Motor neuron (in vitro differentiated cells): ENCODE data around the gene DLG1. TPM values are rescaled to one million over a fixed set of nuclear protein-coding genes. Genes with fewer than 3 reads are reported as not detected.
"Not testable (repeated sequence)": the region's sequence is repeated elsewhere in the genome, so short reads cannot be mapped to it uniquely, and the experiment has no call there.

Source experiments
- ATAC-seq, 8 experiments: fragments of 200-7000 bp; cut with Tn5 transposase; replicated peaks in 6 of 8; 2 replicates each; pipeline ENCODE4 v1.8.0; 2021; ENCODE audit warnings: mild to moderate bottlenecking in 8 of 8, moderate library complexity in 8 of 8
- H3K27ac ChIP-seq, 2 donors: fragments of 250-450 bp; sonication (Bioruptor Pico); 2 replicates each; pipeline ENCODE4 v1.9.0; 2021; ENCODE audit warnings: antibody characterized with exemption in 2 of 2, mild to moderate bottlenecking in 2 of 2, moderate library complexity in 1 of 2
- H3K4me1 ChIP-seq, 2 donors: fragments of 250-450 bp; sonication (Bioruptor Pico); replicated peaks in 1 of 2; 2 replicates each; pipeline ENCODE4 v1.6.1; 2021; ENCODE audit warnings: antibody characterized with exemption in 2 of 2, mild to moderate bottlenecking in 2 of 2, moderate library complexity in 1 of 2
- H3K4me3 ChIP-seq, 5 donors: fragments of 250-450 bp; sonication (Bioruptor Pico); 2 replicates each; pipeline ENCODE4 v1.9.0; 2021; ENCODE audit warnings: antibody characterized with exemption in 5 of 5, mild to moderate bottlenecking in 5 of 5, moderate library complexity in 4 of 5
- WGBS, 10 experiments: fragments of 450-650 bp; shearing (Covaris generic); methylation state at CpG; one replicate each; pipeline ENCODE4 v1.0.0; 2022; 5-methylcytosine and 5-hydroxymethylcytosine counted together
- in situ Hi-C, 9 experiments: fragments of 400-800 bp; cut with MboI; loops; one replicate each; pipeline ENCODE4 v1.15.0; 2021; ENCODE audit warnings: low sequenced_read_pairs in 9 of 9, low pct_unique_long_range_greater_than_20kb in 2 of 9; ENCODE audit not compliant: unreplicated experiment in 9 of 9
- total RNA-seq, 8 experiments: library from RNA; unstranded; fragments of 300-600 nt; gene quantifications; 2 replicates each; pipeline versions ENCODE4 v1.2.3 to v1.2.4, GENCODE V29; 2022

DLG1 gene
- total RNA-seq, 8 experiments from 2014 or later = 20.3 to 109 (median 47.7) TPM

DNA sequence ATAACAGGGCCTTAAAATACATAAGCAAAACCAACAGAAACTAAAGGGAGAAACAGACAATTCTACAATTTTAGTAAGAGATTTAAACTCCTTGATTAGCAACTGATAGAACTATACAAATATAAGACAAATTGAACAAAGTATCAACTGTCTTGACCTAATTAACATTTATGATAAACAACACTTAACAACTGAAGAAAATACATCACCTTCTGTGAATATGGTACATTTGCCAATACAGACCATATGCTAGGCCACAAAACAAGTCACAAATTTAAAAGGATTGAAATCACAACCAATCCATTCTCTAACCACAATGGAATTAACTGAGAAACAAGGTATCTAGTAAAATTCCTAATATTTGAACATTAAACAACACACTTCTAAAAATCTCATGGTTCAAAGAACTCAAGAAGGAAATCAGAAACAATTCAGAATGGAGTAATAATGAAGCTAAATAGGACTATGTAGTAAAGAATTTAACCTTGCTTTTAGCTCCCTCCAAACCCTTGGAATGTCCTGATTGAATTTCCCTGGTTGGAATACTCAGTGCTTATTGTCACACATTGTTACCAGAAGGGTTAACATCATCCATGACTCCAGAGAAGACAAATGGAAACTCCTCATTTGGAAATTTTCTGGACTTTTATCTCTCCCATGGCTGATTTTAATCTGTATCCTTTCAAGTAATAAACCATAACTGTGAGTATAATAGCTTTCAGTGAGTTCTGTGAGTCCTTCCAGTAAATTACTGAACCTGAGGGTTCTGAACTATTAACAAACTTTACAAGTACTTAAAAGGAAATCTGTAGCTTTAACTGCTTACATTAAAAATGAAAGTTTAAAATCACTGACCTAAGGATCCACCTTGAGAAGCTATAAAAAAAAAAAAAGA, 88.8 kb downstream of the DLG1 start:
- H3K4me1 ChIP-seq = no peaks in the 10 kb centered on the region
- in situ Hi-C loops = no loop called here
- H3K27ac ChIP-seq = no peak overlapping the region
- H3K4me3 ChIP-seq = no peak overlapping the region
- no peak for ATAC-seq

DNA sequence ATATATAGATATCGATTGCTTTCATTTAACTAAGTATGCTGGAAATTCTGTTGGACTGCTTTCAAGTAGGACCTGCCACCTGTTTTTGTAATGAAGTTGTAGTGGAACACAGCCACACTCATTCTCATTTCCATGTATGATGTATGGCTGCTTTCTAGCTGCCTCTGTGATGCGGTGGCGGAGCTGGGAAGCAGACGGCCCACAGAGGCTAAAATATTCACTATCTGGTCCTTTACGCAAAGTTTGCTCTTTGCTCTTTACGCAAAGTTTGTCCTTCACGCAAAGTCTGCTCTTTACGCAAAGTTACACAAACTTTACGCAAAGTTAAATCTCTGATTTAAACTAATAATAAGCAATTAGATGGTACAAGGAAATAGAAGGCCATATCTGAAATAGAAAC, 91.5 kb downstream of the DLG1 start:
- peaks cover 5 to 10% of the 10 kb centered on the region in 2 donors for H3K4me1 ChIP-seq
- no peak for ATAC-seq
- 83 to 97% (median 89%) methylated on average over 6 to 9 of the region's 9 CpGs for WGBS, 10 experiments

DNA sequence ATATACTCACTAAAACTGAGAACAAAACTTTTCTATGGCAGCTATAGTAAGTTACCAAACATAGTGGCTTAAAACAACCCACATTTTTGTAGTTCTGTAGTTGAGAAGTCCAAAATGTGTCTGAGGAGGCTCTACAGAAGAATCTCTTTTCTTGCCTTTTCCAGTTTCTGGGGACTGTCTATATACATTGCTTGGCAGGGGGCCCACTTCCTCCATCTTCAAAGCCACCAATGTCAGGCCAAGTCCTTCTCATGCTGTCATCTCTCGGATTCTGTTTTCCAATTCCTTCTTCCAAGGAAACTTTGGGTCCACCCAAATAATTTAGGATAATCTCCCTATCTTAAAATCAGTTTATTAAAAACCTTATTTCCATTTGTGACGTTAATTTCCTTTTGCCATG, 92.7 kb downstream of the DLG1 start:
- no peak overlapping the region for H3K4me3 ChIP-seq
- in situ Hi-C loops = no loop called here
- WGBS, 10 experiments = 40 to 100% (median 94%) methylated on average over 1 to 2 of the region's 2 CpGs; no CpG with 5 or more reads in 3 of the 10 experiments
- peaks cover 8 to 10% of the 10 kb centered on the region in 2 donors for H3K4me1 ChIP-seq
- ATAC-seq = no peak
- no peak overlapping the region for H3K27ac ChIP-seq

More for the DNA sequence above, 91.5 kb downstream of the DLG1 start:
- Histone ChIP-seq H3K27ac (no peak overlapping the region), H3K4me3 (no peak overlapping the region)
- in situ Hi-C loops = no loop called here

DNA sequence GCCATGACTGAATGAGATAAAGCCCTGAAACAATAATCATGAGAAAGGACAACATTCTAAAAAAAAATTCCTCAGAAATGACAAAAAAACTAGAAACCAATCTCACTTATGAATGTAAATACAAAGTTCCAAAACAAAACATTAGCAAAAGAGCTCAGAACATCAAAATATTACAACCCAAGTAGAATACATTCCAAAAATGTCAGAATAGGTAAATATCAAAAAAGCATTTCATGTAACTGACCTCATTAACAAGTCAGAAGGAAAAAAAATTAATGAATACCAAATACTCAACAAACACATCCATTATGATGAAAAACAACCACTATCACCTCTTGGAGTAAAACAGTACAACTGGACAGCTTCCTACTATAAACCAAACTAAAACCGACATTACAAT, 93.1 kb downstream of the DLG1 start:
- no peak for ATAC-seq
- WGBS, 10 experiments = 80 to 100% (median 100%) methylated on average over 1 of the region's 1 CpG; no CpG with 5 or more reads in 3 of the 10 experiments
- in situ Hi-C loops = no loop called here
- Histone ChIP-seq H3K4me1 (peaks cover 8 to 10% of the 10 kb centered on the region in 2 donors), H3K4me3 (no peak overlapping the region), H3K27ac (no peak overlapping the region)

GRCh38 chr3:197204736-197205135, 93.7 kb downstream of the DLG1 start:
- Histone ChIP-seq H3K27ac (no peak overlapping the region), H3K4me3 (no peak overlapping the region), H3K4me1 (peaks cover 8 to 10% of the 10 kb centered on the region in 2 donors)
- no peak for ATAC-seq
- in situ Hi-C loops = no loop called here
- WGBS, 10 experiments = 68 to 100% (median 80%) methylated on average over 2 to 3 of the region's 3 CpGs; no CpG with 5 or more reads in 1 of the 10 experiments

GRCh38 chr3:197203714-197204146, 94.7 kb downstream of the DLG1 start:
- WGBS, 10 experiments = 17 to 100% (median 43%) methylated on average over 1 to 2 of the region's 2 CpGs; no CpG with 5 or more reads in 3 of the 10 experiments
- no peak overlapping the region for H3K27ac ChIP-seq
- peaks cover 8 to 10% of the 10 kb centered on the region in 2 donors for H3K4me1 ChIP-seq
- in situ Hi-C loops = no loop called here
- no peak overlapping the region for H3K4me3 ChIP-seq
- ATAC-seq = no peak

GRCh38 chr3:197202694-197203093, 95.7 kb downstream of the DLG1 start:
- Histone ChIP-seq H3K27ac (no peak overlapping the region), H3K4me1 (peaks cover 8 to 10% of the 10 kb centered on the region in 2 donors), H3K4me3 (no peak overlapping the region)
- 43 to 100% (median 78%) methylated on average over 1 to 2 of the region's 2 CpGs; no CpG with 5 or more reads in 3 of the 10 experiments for WGBS, 10 experiments
- no peak for ATAC-seq
- in situ Hi-C loops = no loop called here

DNA sequence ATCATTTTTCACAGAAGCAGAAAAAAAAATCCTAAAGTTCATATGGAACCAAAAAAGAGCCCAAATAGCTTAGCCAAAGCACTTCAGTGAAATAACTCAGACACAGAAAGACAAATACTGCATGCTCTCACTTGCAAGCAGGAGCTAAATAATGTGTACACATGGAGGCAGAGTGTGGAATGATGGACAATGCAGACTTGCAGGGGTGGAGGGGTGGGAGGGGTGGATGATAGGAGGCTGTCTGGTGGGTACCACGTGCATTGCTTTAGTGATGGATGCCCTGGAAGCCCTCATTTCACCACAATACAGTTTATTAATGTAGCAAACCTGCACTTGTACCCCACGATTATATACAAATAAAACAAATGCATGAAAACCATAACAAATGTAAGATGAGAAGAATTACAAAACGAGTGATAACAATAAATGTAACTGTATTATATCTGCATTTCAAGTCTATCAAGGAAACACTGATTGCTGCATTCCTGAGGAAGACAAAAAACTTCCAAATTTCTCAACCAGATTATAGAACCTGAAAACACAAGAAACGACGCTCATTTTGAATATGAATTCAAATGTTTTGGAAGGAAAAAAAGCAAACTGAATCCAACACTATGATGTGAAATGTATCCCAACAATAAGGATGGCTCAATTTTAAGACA, 96.5 kb downstream of the DLG1 start:
- peaks cover 8 to 10% of the 10 kb centered on the region in 2 donors for H3K4me1 ChIP-seq
- 73 to 100% (median 81%) methylated on average over 3 to 5 of the region's 5 CpGs for WGBS, 10 experiments
- peak in 4 of 8 experiments; percentile 33 to 78 (median 47) for ATAC-seq
- H3K4me3 ChIP-seq = no peak overlapping the region
- in situ Hi-C loops = no loop called here
- H3K27ac ChIP-seq = no peak overlapping the region

GRCh38 chr3:197200856-197201255, 97.6 kb downstream of the DLG1 start:
- ATAC-seq, in situ Hi-C loops, H3K4me1 ChIP-seq, H3K4me3 ChIP-seq, H3K27ac ChIP-seq: not testable (repeated sequence)
- 89 to 100% (median 98%) methylated on average over 1 to 12 of the region's 12 CpGs; no CpG with 5 or more reads in 3 of the 10 experiments for WGBS, 10 experiments

GRCh38 chr3:197197334-197197733, 101.1 kb downstream of the DLG1 start:
- WGBS, 10 experiments = 85 to 100% (median 100%) methylated on average over 1 to 2 of the region's 2 CpGs; no CpG with 5 or more reads in 3 of the 10 experiments
- ATAC-seq = no peak

GRCh38 chr3:197196192-197196591, 102.2 kb downstream of the DLG1 start:
- Histone ChIP-seq H3K4me1 (no peaks in the 10 kb centered on the region), H3K27ac (no peak overlapping the region), H3K4me3 (no peak overlapping the region)
- WGBS, 10 experiments = 64 to 100% (median 88%) methylated on average over 1 to 3 of the region's 3 CpGs
- no peak for ATAC-seq
- in situ Hi-C loops = loop anchor here in 4 of 9 experiments (25.0 kb wide), 2 partner anchors 184 to 209 kb away; no protein-coding TSS in a partner anchor

More at GRCh38 chr3:197197334-197197733, 101.1 kb downstream of the DLG1 start:
- H3K27ac ChIP-seq = no peak overlapping the region
- peaks cover 0 to 4% of the 10 kb centered on the region in 2 donors for H3K4me1 ChIP-seq
- no peak overlapping the region for H3K4me3 ChIP-seq
- in situ Hi-C loops = loop anchor here in 4 of 9 experiments (25.0 kb wide), 2 partner anchors 185 to 210 kb away; no protein-coding TSS in a partner anchor

- no peak for ATAC-seq
- in situ Hi-C loops = loop anchor here in 4 of 9 experiments (25.0 kb wide), 2 partner anchors 183 to 208 kb away; no protein-coding TSS in a partner anchor
- WGBS, 10 experiments = 78 to 100% (median 100%) methylated on average over 1 of the region's 1 CpG; no CpG with 5 or more reads in 3 of the 10 experiments
- H3K4me1 ChIP-seq = no peaks in the 10 kb centered on the region
- H3K27ac ChIP-seq = no peak overlapping the region
- H3K4me3 ChIP-seq = no peak overlapping the region
These were observed 103.1 kb downstream of the DLG1 start for GRCh38 chr3:197195326-197195725.

GRCh38 chr3:197193759-197194158, 104.7 kb downstream of the DLG1 start:
- in situ Hi-C loops = loop anchor here in 4 of 9 experiments (25.0 kb wide), 2 partner anchors 181 to 206 kb away; no protein-coding TSS in a partner anchor

More at GRCh38 chr3:197193759-197194158, 104.7 kb downstream of the DLG1 start:
- H3K4me1 ChIP-seq, H3K4me3 ChIP-seq, H3K27ac ChIP-seq: not testable (repeated sequence)
- 91 to 100% (median 93%) methylated on average over 1 to 3 of the region's 3 CpGs; no CpG with 5 or more reads in 4 of the 10 experiments for WGBS, 10 experiments
- peak in 2 of 8 experiments; percentile 48 to 55 for ATAC-seq
